Trophoblast cell (in vitro differentiated cells and primary cell): ENCODE data around the gene ZMAT3.

Experiments used
- DNase-seq, 2 donors: peaks; one replicate each; pipeline ENCODE4 v3.0.0-alpha.2; 2016
- H2AFZ ChIP-seq: 2 replicates; pipeline ENCODE4 v1.6.1; 2013; ENCODE audit warnings: low read length, moderate library complexity, mild to moderate bottlenecking; ENCODE audit not compliant: insufficient read depth, poor library complexity
- H2AK5ac ChIP-seq: 2 replicates; pipeline ENCODE4 v1.6.1; 2013; ENCODE audit warnings: mild to moderate bottlenecking, low read length
- H2BK120ac ChIP-seq: 2 replicates; pipeline ENCODE4 v1.6.1; 2013; ENCODE audit warnings: low read length, mild to moderate bottlenecking, moderate library complexity; ENCODE audit not compliant: insufficient read depth, poor library complexity
- H2BK12ac ChIP-seq: 2 replicates; pipeline ENCODE4 v1.6.1; 2013; ENCODE audit warnings: mild to moderate bottlenecking, low read length, moderate library complexity
- H2BK5ac ChIP-seq: 2 replicates; pipeline ENCODE4 v1.6.1; 2013; ENCODE audit warnings: low read length, low read depth, moderate library complexity, mild to moderate bottlenecking; ENCODE audit not compliant: poor library complexity
- H3K14ac ChIP-seq: 2 replicates; pipeline ENCODE4 v1.6.1; 2013; ENCODE audit warnings: mild to moderate bottlenecking, low read length
- H3K18ac ChIP-seq: 2 replicates; pipeline ENCODE4 v1.6.1; 2013; ENCODE audit warnings: mild to moderate bottlenecking, low read length
- H3K23ac ChIP-seq: 2 replicates; pipeline ENCODE4 v1.6.1; 2013; ENCODE audit warnings: low read length
- H3K27ac ChIP-seq: 2 replicates; pipeline ENCODE4 v1.5.1; 2013; ENCODE audit warnings: low read depth, mild to moderate bottlenecking, inconsistent platforms, low read length, moderate library complexity
- H3K27me3 ChIP-seq: 2 replicates; pipeline ENCODE4 v1.6.1; 2013; ENCODE audit warnings: inconsistent platforms, mild to moderate bottlenecking, low read length, moderate library complexity; ENCODE audit not compliant: insufficient read depth
- H3K36me3 ChIP-seq, 2 experiments: 1 replicate in 1 of 2; 2 replicates in 1 of 2; pipeline ENCODE4 v1.6.1; 2013; ENCODE audit warnings: low read length in 2 of 2, mild to moderate bottlenecking in 2 of 2, moderate library complexity in 1 of 2; ENCODE audit not compliant: insufficient read depth in 2 of 2, control insufficient read depth in 1 of 2
- H3K4ac ChIP-seq: 2 replicates; pipeline ENCODE4 v1.6.1; 2013; ENCODE audit warnings: low read depth, mild to moderate bottlenecking, low read length, moderate library complexity
- H3K4me1 ChIP-seq, 2 experiments: 1 replicate in 1 of 2; 2 replicates in 1 of 2; pipeline ENCODE4 v1.6.1; 2013; ENCODE audit warnings: low read length in 2 of 2, mild to moderate bottlenecking in 2 of 2, moderate library complexity in 1 of 2; ENCODE audit not compliant: insufficient read depth in 2 of 2, control insufficient read depth in 1 of 2
- H3K4me2 ChIP-seq: 2 replicates; pipeline ENCODE4 v1.6.1; 2013; ENCODE audit warnings: inconsistent platforms, mild to moderate bottlenecking, low read length, moderate library complexity
- H3K4me3 ChIP-seq: 2 replicates; pipeline ENCODE4 v1.5.1; 2013; ENCODE audit warnings: mild to moderate bottlenecking, low read depth, low read length, inconsistent platforms
- H3K79me1 ChIP-seq: one replicate; pipeline ENCODE4 v1.6.1; 2013; ENCODE audit warnings: low read length
- H3K79me2 ChIP-seq: 2 replicates; pipeline ENCODE4 v1.6.1; 2013; ENCODE audit warnings: low read length, mild to moderate bottlenecking; ENCODE audit not compliant: control insufficient read depth, insufficient read depth, poor library complexity
- H3K9ac ChIP-seq: 2 replicates; pipeline ENCODE4 v1.6.1; 2013; ENCODE audit warnings: mild to moderate bottlenecking, low read length
- H3K9me3 ChIP-seq: 2 replicates; pipeline ENCODE4 v1.6.1; 2013; ENCODE audit warnings: low read depth, mild to moderate bottlenecking, control low read depth, inconsistent platforms, low read length; ENCODE audit not compliant: insufficient read depth
- H4K12ac ChIP-seq: 2 replicates; pipeline ENCODE4 v1.6.1; 2013; ENCODE audit warnings: low read depth, mild to moderate bottlenecking, low read length, moderate library complexity
- H4K8ac ChIP-seq: 2 replicates; pipeline ENCODE4 v1.6.1; 2013; ENCODE audit warnings: low read depth, mild to moderate bottlenecking, low read length, moderate library complexity
- H4K91ac ChIP-seq: one replicate; pipeline ENCODE4 v1.6.1; 2013; ENCODE audit warnings: low read depth, mild to moderate bottlenecking, low read length, moderate library complexity
- WGBS: extraction: QIAGEN DNeasy Blood & Tissue Kit; methylation state at CpG from one replicate; pipeline ENCODE4 v1.1.7; 2013; ENCODE audit warnings: missing lambda C conversion rate; ENCODE audit not compliant: insufficient read length, insufficient coverage; ENCODE audit errors: extremely low coverage; 5-methylcytosine and 5-hydroxymethylcytosine counted together

The ZMAT3 gene

DNA sequence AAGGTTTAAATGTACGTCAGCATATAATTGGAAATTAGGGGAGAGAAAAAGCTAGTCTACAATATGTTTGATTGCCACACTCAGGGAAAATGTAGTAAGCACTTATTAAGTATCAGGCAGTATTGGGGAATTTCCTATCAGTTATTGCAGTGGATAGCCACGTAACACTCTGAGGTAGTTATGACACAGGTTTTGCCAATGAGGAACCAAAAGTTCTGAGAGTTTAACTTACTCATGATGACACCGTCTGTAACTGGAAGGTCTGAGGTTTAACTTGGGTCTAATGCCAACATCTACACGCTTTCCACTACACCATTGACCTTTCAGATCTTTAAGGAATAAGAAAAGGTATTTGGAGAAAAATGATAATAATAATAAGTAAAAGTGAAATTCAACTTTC, 89.5 kb downstream of the ZMAT3 start:
- Histone ChIP-seq H3K9me3 (peaks cover 2% of the 10 kb centered on the region), H3K4me3 (no peak overlapping the region), H2BK120ac (no peak overlapping the region), H3K27ac (no peak overlapping the region), H3K4me1 (no peaks in the 10 kb centered on the region), H3K14ac (no peak overlapping the region), H3K4ac (no peak overlapping the region), H3K4me2 (no peak overlapping the region), H4K8ac (no peak overlapping the region), H2AK5ac (no peak overlapping the region), H3K36me3 (no peaks in the 10 kb centered on the region), H2BK12ac (no peak overlapping the region), H3K9ac (no peak overlapping the region), H3K18ac (no peak overlapping the region), H4K91ac (no peak overlapping the region), H3K79me2 (no peaks in the 10 kb centered on the region), H3K79me1 (no peaks in the 10 kb centered on the region), H2AFZ (no peak overlapping the region), H3K23ac (no peak overlapping the region), H4K12ac (no peak overlapping the region), H2BK5ac (no peak overlapping the region), H3K27me3 (no peaks in the 10 kb centered on the region)
- DNase-seq = no peak
- WGBS = no CpG with 5 or more reads among the region's 4 CpGs

DNA sequence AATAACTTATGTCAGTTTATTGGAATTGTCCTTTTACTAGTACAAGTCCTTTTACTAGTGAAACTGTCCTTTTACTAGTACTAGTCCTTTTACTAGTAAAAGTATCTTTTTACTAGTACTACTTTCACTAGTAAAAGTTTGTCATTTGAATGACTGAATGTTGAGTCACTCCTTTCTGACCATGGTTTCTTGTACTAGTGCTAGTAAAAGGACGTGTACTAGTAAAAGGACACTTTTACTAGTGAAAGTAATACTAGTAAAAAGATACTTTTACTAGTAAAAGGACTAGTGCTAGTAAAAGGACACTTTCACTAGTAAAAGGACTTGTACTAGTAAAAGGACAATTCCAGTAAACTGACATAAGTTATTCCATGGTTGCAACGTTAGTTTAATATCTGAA, 96.3 kb downstream of the ZMAT3 start:
- H2AFZ ChIP-seq = no peak overlapping the region
- no CpG with 5 or more reads among the region's 2 CpGs for WGBS

DNA sequence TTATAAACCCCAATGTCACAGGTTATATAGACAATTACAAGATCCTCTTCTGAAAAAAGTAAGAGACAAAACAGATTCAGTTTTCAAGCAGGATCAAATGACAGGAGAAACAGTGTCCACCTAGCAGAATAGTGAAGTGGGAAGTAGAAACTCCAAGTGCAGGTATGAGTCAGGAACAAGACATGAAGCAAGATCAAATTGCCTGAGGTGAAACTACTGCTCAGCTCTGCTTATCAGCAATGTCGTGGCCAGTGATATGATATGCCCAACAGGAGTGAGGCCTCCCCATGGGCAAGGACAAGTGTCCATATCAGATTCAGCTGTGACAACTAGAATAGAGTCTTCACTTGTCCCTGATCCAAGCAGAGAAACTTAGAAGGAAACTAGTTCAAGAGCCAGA, 100.0 kb downstream of the ZMAT3 start:
- Histone ChIP-seq H3K9me3 (no peaks in the 10 kb centered on the region), H3K4me3 (no peak overlapping the region), H4K91ac (no peak overlapping the region), H3K4me2 (no peak overlapping the region), H2BK12ac (no peak overlapping the region), H3K27ac (no peak overlapping the region), H3K14ac (no peak overlapping the region), H3K27me3 (no peaks in the 10 kb centered on the region), H2AFZ (no peak overlapping the region), H4K12ac (no peak overlapping the region), H3K79me2 (no peaks in the 10 kb centered on the region), H2AK5ac (no peak overlapping the region), H3K23ac (no peak overlapping the region), H3K18ac (no peak overlapping the region), H3K4ac (no peak overlapping the region), H4K8ac (no peak overlapping the region), H2BK120ac (no peak overlapping the region), H3K79me1 (no peaks in the 10 kb centered on the region), H2BK5ac (no peak overlapping the region), H3K9ac (no peak overlapping the region), H3K4me1 (peaks cover 0 to 2% of the 10 kb centered on the region in 2 experiments), H3K36me3 (peaks cover 0 to 2% of the 10 kb centered on the region in 2 experiments)
- DNase-seq = peak; percentile 62 to 87
- no CpG with 5 or more reads among the region's 1 CpG for WGBS

More for the DNA sequence above, 96.3 kb downstream of the ZMAT3 start:
- no peak overlapping the region for H3K18ac ChIP-seq
- H3K4me2 ChIP-seq = no peak overlapping the region
- H3K23ac ChIP-seq = no peak overlapping the region
- no peak overlapping the region for H3K27ac ChIP-seq
- H3K9ac ChIP-seq = no peak overlapping the region
- no peaks in the 10 kb centered on the region for H3K27me3 ChIP-seq
- H4K8ac ChIP-seq = no peak overlapping the region
- H2BK12ac ChIP-seq = no peak overlapping the region
- peaks cover 0 to 2% of the 10 kb centered on the region in 2 experiments for H3K4me1 ChIP-seq
- no peak overlapping the region for H4K12ac ChIP-seq
- H3K14ac ChIP-seq = no peak overlapping the region
- no peak overlapping the region for H3K4me3 ChIP-seq
- H4K91ac ChIP-seq = no peak overlapping the region
- no peak for DNase-seq
- H2BK5ac ChIP-seq = no peak overlapping the region
- H3K36me3 ChIP-seq = peaks cover 0 to 2% of the 10 kb centered on the region in 2 experiments
- no peaks in the 10 kb centered on the region for H3K9me3 ChIP-seq
- no peak overlapping the region for H2AK5ac ChIP-seq
- no peak overlapping the region for H2BK120ac ChIP-seq
- no peaks in the 10 kb centered on the region for H3K79me1 ChIP-seq
- no peaks in the 10 kb centered on the region for H3K79me2 ChIP-seq
- no peak overlapping the region for H3K4ac ChIP-seq

DNA sequence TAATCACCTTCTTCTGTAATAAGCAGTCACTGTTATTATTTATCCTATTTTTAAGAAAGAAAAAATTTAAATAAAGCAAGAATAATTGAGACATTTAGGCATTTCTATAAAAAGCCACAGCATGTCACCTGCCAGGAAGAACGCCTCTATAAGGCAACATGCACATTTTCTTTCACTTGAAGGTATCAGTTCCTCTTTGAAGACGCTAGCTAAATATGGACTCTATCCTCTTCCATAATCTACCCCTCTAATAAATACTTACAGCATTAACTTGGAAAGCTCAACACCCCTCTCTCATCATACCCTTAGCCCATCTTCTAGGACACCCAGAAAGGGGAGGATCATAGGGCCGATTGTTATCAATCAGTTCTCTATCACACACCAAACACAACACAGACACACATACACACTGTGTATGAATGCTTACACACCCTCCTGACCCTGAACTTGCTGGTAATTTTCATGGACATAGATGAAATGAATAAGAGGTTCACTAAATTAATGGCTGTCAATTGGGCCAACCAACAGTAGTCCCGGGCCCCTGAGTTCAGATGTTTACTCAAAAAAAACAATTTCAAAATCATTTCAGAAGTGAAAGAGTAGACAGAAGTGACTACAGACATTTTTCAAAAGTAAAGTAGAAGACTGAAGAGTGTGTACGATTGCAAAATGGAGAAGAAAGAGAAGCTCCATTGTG, 102.5 kb downstream of the ZMAT3 start:
- Histone ChIP-seq H3K27ac (no peak overlapping the region), H3K4me1 (peaks cover 0 to 2% of the 10 kb centered on the region in 2 experiments), H3K79me2 (no peaks in the 10 kb centered on the region), H3K23ac (peak overlapping the region; percentile 85), H2BK5ac (no peak overlapping the region), H4K91ac (no peak overlapping the region), H3K18ac (no peak overlapping the region), H3K36me3 (peaks cover 0 to 2% of the 10 kb centered on the region in 2 experiments), H3K27me3 (no peaks in the 10 kb centered on the region), H2BK120ac (no peak overlapping the region), H2AFZ (no peak overlapping the region), H3K9ac (no peak overlapping the region), H4K12ac (no peak overlapping the region), H4K8ac (no peak overlapping the region), H3K4ac (no peak overlapping the region), H3K9me3 (no peaks in the 10 kb centered on the region), H3K14ac (no peak overlapping the region), H2BK12ac (no peak overlapping the region), H3K79me1 (no peaks in the 10 kb centered on the region), H3K4me3 (no peak overlapping the region), H3K4me2 (no peak overlapping the region), H2AK5ac (no peak overlapping the region)
- no CpG with 5 or more reads among the region's 5 CpGs for WGBS
- DNase-seq = no peak
